HG03196 (cell line): ENCODE data around the gene CDC42BPB.
"Not testable (repeated sequence)": the region's sequence is repeated elsewhere in the genome, so short reads cannot be mapped to it uniquely, and the experiment has no call there.

Experiments used
- ATAC-seq: cut with Tn5 transposase; IDR thresholded peaks from one replicate; pipeline ENCODE4 v1.9.1; 2021; ENCODE audit not compliant: unreplicated experiment

The CDC42BPB gene

DNA sequence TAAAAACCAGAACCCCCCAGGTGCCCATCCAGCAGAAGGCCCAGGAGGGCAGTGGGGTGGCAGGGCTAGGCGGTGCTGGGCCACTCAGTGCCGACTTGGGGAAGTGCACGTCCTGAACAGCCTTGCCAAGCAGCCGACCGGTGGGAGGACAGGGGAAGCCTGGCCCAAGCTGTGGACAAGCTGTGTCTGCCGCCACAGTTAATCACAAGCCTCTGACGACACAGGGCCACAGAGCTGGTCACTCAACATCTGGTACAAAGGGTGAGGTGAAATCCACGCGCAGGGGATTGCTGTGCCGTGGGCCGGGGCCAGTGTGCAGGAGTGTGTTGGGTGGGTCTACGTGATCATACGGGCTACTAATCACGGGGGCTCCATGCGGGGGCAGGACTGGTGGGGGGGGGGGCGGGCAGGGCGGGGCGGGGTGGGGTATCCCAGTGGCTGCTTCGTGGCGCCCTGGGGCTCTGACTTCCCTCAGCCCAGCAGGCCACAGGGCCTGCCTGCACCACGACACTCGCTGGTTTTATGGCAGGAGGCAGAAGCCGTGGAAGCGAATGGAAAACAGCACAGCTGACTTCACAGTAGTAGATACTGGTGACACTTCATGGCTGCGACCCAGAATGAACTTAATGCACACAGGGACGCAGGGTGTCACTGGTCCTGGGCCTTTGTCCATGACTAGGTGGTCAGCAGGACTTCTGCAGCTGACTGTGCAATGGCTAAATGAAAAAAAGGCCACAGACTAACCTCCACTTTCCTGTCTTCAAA lies 124.7 kb downstream of the CDC42BPB start:
- no peak for ATAC-seq

DNA sequence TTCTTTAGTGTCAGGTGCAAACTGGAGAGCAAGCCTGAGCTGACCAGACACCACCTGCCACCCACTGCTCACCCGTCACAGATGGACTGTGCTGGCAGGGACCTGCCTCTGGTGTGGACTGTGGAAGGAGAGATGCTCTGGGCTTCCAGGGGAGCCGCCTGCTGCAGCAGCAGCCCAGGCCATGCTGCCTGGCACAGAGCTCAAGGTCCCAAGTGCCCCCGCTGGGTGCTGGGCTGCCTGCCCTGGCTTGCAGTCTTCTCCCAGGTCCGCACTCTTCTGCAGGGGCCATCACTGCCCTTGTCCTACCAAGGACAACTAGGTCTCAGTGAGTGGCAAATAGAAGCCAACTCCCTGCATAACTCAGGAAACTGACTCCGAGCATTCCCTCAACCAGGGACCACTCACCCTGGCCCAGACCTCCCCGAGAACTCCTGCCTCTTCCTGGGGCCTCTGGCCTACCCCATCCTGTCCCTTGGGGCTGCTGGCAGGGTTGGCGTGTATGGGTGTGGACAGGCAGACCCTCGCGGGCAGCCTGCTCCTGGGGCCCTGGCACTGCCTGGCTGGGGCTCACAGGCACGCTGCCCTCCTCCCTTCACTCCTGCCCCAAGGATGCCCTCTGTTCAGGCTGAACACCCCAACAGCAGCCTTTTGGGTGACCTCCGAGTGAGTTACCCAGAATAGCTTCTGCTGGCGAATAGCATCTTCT lies 125.6 kb downstream of the CDC42BPB start:
- ATAC-seq: no peak

DNA sequence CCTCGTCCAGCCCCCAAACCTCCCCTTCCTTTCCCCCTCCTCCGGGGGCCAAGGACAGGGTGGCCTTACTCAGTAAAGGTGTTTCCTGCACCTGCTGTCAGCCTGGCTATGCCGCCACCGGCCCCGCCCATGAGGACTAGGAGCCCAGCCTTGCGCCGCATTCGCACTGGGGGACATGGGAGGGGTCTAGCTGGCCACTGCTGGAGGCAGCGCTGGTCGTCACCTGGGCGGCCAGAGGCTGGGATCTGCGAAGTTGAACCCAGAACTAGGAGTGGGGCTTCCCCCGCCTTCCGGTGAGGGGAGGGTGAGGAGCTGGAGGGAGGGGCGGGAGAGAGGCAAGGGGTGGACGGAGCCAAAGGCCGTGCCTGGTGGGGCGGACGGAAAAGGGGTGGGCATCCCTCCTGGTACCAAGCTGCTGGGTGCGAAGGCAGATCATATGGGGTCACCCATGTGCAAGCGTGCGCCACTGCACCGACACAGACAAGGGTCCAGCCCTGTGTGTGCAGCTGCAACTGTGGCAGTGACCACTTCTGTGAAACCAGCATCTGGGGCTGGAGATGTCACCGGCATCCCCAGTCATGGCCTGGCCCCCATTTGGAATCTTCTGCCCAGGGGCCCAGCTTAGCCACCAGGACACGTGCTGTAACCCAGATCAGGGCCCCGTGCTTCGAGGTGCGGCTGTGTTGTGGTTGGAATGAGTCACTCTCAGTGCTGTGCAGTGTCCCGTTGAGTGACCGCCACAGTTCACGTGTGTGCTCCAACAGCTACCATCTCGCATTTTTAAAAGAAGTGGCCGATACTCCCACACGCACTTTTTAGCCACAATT lies 126.4 kb downstream of the CDC42BPB start:
- ATAC-seq: no peak

DNA sequence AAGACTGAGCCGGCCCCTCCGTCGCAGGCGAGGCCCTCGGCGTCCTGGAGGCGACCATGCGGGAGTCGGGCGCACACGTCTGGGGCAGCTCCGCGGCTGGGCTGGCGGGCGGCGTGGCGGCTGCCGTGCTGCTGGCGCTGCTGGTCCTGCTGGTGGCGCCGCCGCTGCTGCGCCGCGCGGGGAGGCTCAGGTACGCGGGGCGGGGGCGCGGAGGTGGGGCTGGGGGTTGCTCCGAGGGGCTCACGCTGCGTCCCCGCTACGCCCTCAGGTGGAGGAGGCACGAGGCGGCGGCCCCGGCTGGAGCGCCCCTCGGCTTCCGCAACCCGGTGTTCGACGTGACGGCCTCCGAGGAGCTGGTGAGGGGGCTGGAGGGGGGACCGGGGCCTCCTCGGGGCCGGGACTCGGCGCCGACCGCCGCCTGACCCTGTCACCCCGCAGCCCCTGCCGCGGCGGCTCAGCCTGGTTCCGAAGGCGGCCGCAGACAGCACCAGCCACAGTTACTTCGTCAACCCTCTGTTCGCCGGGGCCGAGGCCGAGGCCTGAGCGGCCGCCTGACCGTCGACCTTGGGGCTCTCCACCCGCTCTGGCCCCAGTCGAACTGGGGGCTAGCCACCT lies 127.1 kb downstream of the CDC42BPB start:
- no peak for ATAC-seq

DNA sequence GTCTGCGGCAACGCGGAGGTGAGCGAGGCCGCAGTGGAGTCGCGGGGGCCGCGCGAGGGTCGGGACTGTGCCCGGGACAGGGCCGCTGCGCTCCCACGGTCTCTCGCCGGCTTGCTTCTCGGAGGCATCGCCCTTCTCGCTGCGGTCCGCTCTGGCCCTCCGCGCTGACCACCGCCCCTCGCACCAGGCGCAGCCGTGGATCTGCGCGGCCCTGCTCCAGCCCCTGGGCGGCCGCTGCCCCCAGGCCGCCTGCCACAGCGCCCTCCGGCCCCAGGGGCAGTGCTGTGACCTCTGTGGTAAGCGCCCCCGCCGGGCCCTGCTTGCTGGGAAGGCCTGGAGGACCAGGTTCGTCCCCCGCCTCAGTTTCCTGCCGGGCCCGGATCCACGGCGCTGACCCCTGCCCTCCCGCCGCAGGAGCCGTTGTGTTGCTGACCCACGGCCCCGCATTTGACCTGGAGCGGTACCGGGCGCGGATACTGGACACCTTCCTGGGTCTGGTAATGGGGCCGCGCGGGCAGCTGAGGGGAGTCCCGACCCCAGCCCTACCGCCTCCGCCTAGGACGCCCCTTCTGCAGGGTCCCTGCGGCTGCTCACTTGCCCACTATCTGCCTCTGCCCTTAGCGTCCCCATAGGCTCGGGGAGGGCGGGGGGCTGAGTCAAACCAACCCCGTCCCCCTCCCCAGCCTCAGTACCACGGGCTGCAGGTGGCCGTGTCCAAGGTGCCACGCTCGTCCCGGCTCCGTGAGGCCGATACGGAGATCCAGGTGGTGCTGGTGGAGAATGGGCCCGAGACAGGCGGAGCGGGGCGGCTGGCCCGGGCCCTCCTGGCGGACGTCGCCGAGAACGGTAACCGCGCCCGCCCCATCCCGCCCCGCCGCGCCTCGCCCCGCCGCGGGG lies 127.9 kb downstream of the CDC42BPB start:
- ATAC-seq: no peak

DNA sequence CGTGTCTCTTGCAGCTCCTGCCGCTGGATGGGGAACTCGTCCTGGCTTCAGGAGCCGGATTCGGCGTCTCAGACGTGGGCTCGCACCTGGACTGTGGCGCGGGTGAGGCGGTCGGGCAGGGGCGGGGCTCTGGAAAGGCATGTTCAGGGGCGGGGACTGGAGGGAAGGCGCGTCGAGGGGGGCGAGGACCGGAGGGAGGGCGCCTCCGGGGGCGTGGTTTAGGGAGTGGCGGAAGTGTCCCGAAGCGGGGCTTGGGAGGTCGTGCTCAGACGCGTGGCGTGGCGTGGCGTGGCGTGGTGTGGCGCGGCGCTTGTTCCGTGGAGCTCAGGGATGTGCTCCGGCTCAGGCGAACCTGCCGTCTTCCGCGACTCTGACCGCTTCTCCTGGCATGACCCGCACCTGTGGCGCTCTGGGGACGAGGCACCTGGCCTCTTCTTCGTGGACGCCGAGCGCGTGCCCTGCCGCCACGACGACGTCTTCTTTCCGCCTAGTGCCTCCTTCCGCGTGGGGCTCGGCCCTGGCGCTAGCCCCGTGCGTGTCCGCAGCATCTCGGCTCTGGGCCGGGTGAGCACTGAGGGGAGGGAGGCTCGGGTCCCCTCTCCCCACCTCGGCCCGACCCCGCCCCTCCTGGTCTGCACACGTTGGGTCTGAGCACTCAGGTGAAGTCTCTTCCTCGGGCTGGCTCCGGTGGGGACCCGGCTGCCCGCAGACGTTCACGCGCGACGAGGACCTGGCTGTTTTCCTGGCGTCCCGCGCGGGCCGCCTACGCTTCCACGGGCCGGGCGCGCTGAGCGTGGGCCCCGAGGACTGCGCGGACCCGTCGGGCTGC lies 128.7 kb downstream of the CDC42BPB start:
- ATAC-seq: peak; percentile 62

DNA sequence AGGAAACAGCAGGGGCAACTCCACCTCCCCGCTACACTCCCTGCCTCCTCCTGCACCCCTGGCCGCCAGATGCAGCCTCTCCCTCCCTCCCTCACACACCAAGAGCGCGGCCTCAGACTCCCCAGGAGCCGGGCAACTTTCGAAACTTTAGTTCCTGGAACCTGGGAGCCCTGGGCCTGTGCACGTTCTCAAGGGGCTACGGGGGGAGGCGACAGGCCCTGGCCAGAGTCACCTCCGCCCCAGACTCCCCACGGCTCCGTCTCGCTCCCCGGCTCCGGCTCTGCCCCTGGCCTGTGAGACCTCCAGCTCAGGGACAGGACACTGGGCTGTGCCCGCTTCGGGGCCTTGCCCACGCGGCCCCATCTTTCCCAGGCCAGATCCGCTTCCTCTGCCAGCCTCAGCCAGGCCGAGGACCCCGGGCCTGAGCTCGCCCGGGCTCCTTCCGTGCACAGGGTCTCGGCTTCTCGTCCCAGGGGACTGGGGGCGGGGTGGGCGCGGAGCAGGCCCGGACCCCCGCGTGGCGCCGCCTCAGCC lies 129.4 kb downstream of the CDC42BPB start:
- no peak for ATAC-seq

DNA sequence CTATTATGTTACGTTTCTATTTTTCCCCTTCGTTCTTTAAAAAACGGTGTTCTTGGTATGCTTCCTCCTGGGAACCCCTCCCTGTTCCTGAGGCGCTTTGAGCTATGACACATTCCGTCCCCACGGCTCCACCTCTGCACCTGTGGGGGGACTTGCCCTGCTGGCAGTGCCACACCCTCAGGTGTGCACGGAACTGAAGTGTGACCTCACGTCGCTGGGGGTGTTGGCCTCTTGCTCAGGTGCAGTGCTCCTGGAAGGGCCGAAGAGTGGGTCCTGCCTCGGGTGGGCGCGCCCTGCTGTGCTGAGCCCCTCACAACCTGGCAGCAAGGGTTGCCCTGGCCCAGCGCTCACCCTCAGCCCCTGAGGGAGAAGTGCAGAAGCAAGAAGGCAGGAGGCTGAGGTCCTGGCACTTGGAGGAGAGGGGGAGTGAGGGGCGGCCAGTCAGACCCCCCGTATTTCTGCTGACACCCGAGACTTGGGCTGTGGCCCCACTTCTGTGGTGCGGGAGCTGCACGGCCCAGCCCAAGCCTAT lies 129.9 kb downstream of the CDC42BPB start:
- no peak for ATAC-seq

DNA sequence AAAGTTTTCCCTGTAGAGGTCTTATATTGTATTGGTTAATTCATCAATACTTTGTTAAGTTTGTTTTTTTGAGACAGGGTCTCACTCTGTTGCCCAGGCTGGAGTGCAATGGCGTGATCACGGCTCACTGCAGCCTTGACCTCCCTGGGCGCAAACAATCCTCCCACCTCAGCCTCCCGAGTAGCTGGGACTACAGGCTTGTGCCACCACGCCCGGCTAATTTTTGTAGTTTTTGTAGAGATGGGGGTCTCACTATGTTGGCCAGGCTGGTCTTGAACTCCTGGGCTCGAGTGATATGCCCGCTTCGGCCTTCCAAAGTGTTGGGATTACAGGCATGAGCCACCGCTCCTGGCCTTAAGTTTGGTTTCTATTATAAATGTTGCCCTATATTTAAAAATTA lies 130.5 kb downstream of the CDC42BPB start:
- not testable (repeated sequence) for ATAC-seq

DNA sequence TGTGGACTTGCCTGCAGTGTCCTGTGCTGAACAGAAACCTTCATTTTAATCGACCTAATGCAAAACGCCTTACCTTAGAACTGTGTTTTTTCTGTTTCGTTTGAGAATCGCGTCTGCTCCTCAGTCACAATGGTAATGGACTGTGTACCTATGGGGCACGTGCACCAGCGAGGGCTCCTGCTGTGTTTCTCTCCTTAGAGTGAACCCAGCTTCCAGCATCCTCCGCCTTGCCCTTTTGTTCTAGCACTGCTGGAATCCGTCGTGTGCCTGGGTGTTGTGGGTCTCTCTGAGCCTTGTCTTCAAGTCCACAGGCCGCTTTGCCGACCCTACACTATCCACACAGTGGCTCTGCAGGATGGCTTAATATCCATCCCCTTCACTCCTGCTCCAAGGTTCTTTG lies 131.2 kb downstream of the CDC42BPB start:
- no peak for ATAC-seq

DNA sequence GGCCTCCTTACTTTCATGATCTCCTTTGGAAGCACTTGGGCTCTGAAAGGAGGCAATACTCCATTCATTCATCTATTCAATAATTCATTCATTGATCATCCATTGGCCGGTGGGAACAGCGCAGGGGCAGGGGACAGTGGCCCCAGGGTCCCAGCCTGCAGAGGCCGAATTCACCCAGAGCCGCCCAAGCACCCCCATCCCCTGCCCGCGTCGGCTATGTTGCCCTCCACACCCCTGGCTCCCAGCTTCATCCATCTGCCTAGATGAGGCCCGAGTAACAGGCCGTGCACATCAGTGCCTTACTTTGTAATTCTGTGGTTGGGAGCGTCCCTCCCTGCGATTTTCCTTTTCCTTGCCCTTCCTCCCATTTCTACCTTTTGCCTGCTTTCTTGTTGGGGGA lies 131.7 kb downstream of the CDC42BPB start:
- ATAC-seq: no peak

DNA sequence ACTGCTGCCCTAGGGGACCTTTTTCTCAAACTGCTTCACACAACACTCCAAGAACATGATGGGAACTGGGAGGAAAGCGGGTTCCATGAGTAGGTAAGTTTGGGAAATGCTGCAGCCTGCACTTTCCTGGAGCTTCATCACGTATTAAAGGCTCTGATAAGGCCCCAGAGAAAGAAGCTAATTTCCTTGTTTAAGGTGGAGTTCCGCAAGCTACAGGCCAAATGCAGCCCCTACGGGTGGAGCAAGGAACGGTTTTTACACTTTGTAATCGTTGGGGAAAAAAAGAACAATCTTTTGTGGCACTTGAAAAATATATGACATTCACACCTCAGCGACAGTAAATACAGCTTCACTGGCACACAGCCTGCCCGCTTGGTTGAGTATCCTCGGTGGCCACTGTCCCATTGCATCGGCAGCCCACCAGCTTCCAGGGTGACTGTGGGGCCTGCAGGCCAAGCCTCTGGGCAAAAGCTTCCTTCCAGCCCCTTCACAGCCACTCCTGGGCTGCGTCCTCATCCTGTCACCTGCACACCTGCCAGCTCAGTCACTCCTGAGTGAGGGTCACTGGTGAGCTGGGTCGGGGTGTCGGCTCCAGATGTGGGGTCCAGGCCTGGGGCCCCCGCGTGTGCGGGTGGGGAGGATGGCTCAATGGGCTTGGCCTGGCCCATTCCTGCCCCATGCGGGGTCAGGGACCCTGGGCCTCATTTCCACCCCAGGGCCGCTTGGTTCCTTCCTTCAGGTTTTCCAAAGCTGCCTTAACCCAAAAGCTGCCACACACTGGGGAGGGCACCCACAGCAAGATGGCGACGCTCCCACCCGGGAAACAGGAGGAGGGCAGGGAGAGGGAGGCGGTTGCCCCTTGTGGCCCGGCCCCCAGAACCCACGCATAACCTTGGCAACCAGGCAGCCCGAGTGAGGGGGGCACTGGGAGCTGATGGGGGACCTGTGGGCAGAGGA lies 132.4 kb downstream of the CDC42BPB start:
- ATAC-seq: no peak

DNA sequence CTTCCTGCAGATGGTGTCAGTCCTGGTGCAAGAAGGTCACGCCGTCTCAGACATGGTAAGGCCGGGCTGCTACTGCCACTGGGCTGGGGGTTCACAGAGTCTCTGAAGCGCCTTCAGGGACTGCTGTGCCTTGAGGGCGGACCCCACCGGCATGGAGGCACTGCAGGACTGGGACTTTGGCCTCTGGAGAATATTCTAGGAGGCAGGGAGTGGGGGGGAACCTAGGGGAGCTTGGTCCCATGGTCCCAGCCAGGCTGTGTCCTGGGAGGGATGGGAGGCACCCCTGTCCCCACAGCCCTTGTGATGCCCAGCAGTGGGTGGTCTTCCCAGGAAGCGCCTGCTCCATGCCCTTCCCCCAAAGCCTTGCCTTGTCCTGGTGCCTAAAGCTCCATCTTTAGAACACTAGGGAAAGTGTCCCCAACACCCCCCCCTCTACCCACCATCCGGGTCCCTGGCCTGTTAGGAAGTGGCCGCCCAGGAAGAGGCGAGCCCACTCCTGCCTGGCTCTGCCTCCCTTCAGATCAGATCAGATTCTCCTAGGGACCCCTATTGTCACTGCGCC lies 133.3 kb downstream of the CDC42BPB start:
- no peak for ATAC-seq

DNA sequence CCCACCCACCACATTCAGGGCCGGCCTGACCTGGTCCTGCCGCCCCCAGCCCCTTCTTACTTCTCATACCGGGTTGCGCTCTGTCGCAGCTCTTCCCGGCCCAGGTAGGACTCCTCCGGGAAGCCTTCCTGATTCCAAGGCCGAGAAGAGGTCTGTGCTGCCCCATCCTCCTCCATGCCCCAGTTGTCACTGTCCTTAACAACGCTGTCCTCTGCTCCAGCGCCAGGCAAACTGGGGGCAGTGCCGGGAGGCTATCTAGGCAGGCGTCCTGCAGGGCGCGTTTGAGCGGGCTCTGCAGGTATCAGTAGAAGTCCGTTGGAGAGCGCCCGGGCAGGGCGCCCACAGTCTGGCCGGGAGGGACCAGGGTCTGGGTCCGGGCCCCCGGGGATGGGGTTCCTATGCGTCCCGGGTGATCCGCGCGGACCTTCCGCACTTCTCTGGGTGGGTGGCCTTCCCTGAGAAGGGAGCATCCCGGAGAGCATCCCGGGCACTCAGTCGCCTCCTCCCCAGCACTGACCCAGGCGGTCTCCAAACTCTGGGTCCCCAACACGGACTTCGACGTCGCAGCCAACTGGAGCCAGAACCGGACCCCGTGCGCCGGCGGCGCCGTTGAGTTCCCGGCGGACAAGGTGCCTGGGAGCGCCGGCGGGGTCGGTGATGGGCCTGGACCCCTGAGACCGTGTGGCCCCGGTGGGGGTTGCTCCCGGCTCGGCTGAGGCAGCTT lies 134.0 kb downstream of the CDC42BPB start:
- no peak for ATAC-seq

DNA sequence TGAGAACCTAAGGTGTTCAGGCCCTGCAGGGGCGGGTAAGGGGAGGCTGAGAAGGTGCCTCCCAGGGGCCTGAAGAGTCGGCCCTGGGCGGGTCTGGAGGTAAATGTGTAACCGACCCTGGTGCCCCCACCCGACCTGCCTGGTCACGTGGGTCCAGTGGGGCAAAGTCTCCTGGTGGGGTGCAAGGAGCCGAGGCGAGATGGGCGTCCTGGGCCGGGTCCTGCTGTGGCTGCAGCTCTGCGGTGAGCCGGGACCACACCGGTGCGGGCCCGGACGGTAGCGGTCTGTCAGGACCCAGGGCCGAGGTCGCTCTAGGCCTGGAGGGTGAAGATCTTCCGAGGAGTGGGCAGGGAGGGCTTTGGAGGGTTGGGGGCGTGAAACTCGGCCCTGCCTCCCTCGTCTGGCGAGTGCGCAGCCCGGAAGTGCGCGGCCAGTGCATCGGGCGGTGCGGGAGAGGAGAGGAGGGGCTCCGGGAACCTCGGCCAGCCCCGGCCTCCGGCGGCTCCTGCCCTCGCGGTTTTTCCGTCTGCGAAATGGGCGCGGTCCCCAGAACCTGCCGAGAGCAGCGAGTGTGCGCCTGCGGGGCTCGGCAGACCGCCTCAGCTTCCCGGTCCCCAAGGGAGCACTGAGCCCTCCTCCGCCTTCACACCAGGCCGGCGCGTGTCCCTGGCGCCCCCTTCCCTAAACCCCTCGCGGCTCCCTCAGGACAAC lies 134.7 kb downstream of the CDC42BPB start, which contains the start of gene AMN:
TSS of gene AMN (plus strand) at position 174 of the 711 bp plus-strand sequence. CDS start at position 200, 26 bp downstream.
- ATAC-seq: no peak

DNA sequence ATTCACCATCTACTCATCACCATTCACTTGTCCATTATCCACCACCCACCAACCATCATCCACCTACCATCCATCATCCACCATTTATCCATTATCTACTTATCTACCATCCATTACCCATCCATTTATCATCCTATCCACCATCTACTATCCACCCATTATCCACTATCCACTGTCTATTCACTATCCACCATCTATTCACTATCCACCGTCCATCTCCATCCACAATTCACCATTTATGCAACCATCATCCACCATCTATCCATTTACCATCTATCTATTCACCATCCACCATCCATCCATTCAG lies 136.4 kb downstream of the CDC42BPB start:
- ATAC-seq: no peak
